Fibroblast of pulmonary artery (primary cell): ENCODE data around the gene DNAJC19.

Experiments used
- DNase-seq: peaks from one replicate; pipeline ENCODE4 v3.0.0-alpha.2; 2010; ENCODE audit warnings: low read depth
- H3K4me3 ChIP-seq: replicated peaks from 2 replicates; pipeline ENCODE4 v1.5.1; 2011; ENCODE audit warnings: low read depth, mild to moderate bottlenecking, control low read depth, low read length, moderate library complexity
- TF ChIP-seq, protein P1 (sequence below): IDR thresholded peaks from 2 replicates; pipeline ENCODE4 v1.5.1; 2011; ENCODE audit warnings: mild to moderate bottlenecking, control low read depth, low read length, inconsistent platforms; ENCODE audit errors: missing control alignments

DNAJC19 gene

DNA sequence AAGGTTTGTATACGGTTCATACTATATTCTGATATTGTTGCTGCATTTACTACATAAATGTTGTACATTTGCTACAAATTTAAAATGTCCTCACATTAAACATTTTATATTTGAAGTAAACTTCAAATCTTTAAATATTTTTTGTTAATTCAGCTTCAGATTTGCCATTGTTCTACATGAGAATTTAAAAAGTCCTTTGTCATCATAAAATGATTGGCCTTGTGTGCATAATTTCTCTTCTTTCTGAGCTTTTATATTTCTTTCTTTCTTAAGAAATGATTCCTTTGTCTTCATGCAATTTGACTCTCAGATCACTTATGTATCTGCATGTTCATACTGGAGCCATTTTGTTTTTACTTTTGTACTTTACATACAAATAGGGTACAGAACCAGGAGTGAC lies 28.0 kb downstream of the DNAJC19 start:
- no peak overlapping the region for H3K4me3 ChIP-seq
- DNase-seq = no peak
- TF ChIP-seq, protein P1, sequence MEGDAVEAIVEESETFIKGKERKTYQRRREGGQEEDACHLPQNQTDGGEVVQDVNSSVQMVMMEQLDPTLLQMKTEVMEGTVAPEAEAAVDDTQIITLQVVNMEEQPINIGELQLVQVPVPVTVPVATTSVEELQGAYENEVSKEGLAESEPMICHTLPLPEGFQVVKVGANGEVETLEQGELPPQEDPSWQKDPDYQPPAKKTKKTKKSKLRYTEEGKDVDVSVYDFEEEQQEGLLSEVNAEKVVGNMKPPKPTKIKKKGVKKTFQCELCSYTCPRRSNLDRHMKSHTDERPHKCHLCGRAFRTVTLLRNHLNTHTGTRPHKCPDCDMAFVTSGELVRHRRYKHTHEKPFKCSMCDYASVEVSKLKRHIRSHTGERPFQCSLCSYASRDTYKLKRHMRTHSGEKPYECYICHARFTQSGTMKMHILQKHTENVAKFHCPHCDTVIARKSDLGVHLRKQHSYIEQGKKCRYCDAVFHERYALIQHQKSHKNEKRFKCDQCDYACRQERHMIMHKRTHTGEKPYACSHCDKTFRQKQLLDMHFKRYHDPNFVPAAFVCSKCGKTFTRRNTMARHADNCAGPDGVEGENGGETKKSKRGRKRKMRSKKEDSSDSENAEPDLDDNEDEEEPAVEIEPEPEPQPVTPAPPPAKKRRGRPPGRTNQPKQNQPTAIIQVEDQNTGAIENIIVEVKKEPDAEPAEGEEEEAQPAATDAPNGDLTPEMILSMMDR = no peak

DNA sequence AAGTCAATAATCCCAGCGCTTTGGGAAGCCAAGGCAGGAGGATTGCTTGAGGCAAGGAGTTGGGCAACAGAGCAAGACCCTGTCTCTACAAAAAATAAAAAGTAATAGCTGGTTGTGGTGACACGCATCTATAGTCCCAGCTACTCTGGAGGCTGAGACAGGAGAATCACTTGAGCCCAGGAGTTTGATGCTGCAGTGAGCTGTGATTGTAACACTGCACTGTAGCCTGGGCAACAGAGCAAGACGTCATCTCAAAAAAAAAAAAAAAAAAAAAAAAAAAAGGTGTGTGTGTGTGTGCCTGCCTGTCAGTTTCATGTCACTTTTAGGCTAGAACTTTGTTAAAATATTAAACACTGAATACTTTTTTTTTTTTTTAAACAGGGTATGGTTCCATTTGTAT lies 28.4 kb downstream of the DNAJC19 start:
- no peak overlapping the region for H3K4me3 ChIP-seq
- TF ChIP-seq, protein P1 = no peak
- DNase-seq = no peak

DNA sequence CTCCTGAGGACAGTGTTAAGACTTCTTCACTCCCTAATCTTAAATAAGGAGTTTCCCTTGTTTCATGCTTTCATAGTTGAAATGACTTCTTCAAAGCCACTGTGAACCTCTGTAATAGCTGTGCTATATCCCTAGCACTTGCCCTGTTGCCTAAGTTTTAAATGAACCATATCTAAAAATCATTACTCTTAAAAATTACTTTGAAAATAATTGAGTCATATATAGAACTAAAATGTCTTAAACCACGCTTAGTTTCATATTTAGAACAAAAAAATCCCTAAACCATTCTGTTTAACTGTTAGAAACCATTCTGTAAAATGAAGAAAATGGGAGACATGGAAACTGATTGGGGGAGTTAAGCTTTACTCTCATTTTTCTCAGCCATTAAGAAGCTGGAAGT lies 29.8 kb downstream of the DNAJC19 start:
- DNase-seq = no peak
- H3K4me3 ChIP-seq = no peak overlapping the region
- TF ChIP-seq, protein P1 = no peak

DNA sequence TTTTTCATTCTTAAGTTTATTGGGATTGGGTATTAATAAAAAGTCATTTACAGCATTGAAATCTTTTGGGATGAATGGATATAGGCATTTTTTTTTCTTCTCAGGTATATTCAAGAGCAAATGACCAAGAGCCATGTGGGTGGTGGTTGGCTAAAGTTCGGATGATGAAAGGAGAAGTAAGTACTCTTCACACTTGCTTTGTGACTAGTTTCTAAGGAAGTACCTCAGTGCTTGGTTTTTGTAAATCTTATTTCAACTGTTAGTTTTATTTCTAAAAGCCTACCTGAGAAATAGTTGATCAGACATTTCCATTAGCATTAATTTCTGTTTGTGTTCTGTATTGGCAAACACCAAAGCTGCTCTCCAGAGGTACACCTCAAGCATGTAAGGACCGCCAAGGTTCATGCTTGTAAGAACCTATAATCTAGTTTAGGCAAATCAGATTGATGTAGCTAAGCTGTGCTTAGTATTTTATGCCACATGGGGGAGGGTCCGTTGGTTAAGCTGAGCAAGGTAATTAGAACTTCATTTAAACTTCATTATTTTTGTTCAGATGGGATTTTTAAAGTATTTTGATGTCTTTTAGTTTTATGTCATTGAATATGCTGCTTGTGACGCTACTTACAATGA lies 41.7 kb downstream of the DNAJC19 start:
- no peak for DNase-seq
- no peak overlapping the region for H3K4me3 ChIP-seq
- TF ChIP-seq, protein P1 = no peak

DNA sequence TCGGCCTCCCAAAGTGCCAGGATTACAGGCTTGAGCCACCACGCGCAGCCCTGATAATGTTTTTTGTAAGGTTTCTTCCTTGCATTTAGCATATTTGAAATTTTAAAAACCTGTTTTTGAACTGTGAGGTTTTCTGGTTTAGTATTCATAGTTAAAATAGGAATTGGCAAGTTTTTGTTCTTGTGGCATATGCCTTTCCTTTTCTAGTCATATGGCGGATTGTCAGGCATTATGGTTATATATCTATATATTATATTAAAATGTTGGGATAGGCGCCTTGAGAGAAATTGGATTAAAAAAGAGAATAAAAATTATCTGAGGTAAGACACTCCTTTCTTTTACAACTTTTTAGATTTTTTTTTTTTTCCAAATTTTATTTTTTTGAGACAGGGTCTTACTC lies 48.7 kb downstream of the DNAJC19 start:
- no peak overlapping the region for H3K4me3 ChIP-seq
- TF ChIP-seq, protein P1 = no peak
- no peak for DNase-seq

DNA sequence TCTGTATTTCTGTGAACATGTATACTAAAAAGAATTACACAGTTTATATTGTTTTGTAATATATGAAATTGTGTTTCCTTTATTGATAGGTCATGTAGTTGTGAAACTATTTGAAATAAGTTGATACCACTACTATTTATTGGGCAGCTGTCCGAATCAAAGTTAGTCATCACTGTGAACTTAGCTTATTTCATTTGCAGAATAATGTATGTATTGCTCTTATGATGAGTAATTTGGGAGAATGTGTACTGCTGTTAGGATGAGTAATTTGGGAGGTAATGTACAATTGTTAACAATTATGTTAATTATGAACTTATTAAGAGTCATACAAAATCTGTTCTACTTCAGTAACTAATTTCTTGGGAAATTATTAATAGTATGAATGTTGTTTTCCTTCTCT lies 54.9 kb downstream of the DNAJC19 start:
- TF ChIP-seq, protein P1 = no peak
- H3K4me3 ChIP-seq = no peak overlapping the region
- DNase-seq = no peak
